PC-9 (cell line): Measurements from ENCODE around the gene IMMP2L. TPM values are rescaled to one million over a fixed set of nuclear protein-coding genes. Genes with fewer than 3 reads are reported as not detected.

Experiments
- BruUV-seq: library from RNA; stranded (reverse); fragments of 400-500 nt; replicated peaks from 2 replicates; lab custom pipeline; 2021; lab: Mats Ljungman, UMichigan
- CTCF ChIA-PET: fragments of 300-600 bp; sonication (Branson Sonifier 250); formaldehyde crosslinking; loops from one replicate; lab custom pipeline; 2022; ENCODE audit warnings: antibody characterized with exemption; lab: Charles Lee
- POLR2A ChIA-PET: fragments of 300-600 bp; sonication (Branson Sonifier 250); formaldehyde crosslinking; loops from one replicate; lab custom pipeline; 2022; ENCODE audit warnings: antibody characterized with exemption; ENCODE audit not compliant: unreplicated experiment; lab: Charles Lee
- DNase-seq, 2 experiments: peaks; one replicate each; pipeline versions ENCODE4 v3.0.0 to v3.0.0-alpha.2; 2015 to 2022; ENCODE audit warnings: mixed read lengths in 1 of 2
- H2AFZ ChIP-seq: fragments of 200-600 bp; sonication (generic); 2 replicates; pipeline ENCODE4 v1.8.1; 2017; ENCODE audit warnings: antibody characterized with exemption
- H3F3A ChIP-seq: fragments of 200-600 bp; sonication (generic); 2 replicates; pipeline ENCODE4 v1.8.1; 2017; ENCODE audit warnings: antibody characterized with exemption, mild to moderate bottlenecking, low read depth; ENCODE audit not compliant: insufficient read depth
- H3K27ac ChIP-seq: fragments of 200-600 bp; sonication (generic); 2 replicates; pipeline ENCODE4 v1.6.1; 2016; ENCODE audit warnings: mixed run types
- H3K27me3 ChIP-seq: fragments of 200-600 bp; sonication (generic); 2 replicates; pipeline ENCODE4 v1.6.1; 2016; ENCODE audit warnings: low read depth, mixed run types; ENCODE audit not compliant: insufficient read depth
- H3K36me3 ChIP-seq: fragments of 200-600 bp; sonication (generic); 2 replicates; pipeline ENCODE4 v1.6.1; 2016; ENCODE audit warnings: low read depth, mixed run types
- H3K4me1 ChIP-seq: fragments of 200-600 bp; sonication (generic); replicated peaks from 2 replicates; pipeline ENCODE4 v1.6.1; 2016; ENCODE audit warnings: mixed run types; ENCODE audit not compliant: insufficient read depth
- H3K4me2 ChIP-seq: fragments of 200-600 bp; sonication (generic); 2 replicates; pipeline ENCODE4 v1.6.1; 2017; ENCODE audit warnings: mixed run types
- H3K4me3 ChIP-seq: fragments of 200-600 bp; sonication (generic); 2 replicates; pipeline ENCODE4 v1.6.1; 2016; ENCODE audit warnings: mixed run types
- H3K79me2 ChIP-seq: fragments of 200-600 bp; sonication (generic); 2 replicates; pipeline ENCODE4 v1.6.1; 2017; ENCODE audit warnings: low read depth, mixed run types
- H3K9me2 ChIP-seq: fragments of 200-600 bp; sonication (generic); 2 replicates; pipeline ENCODE4 v1.8.1; 2017; ENCODE audit warnings: mild to moderate bottlenecking; ENCODE audit not compliant: insufficient read depth
- H3K9me3 ChIP-seq: fragments of 200-600 bp; sonication (generic); 2 replicates; pipeline ENCODE4 v1.8.1; 2016; ENCODE audit warnings: low read depth; ENCODE audit not compliant: insufficient read depth
- H4K20me1 ChIP-seq: fragments of 200-600 bp; sonication (generic); 2 replicates; pipeline ENCODE4 v1.8.1; 2017; ENCODE audit not compliant: insufficient read depth
- CTCF ChIP-seq: fragments of 200-600 bp; sonication (generic); conservative IDR thresholded peaks from 2 replicates; pipeline ENCODE4 v1.6.1; 2017; ENCODE audit warnings: mixed run types, antibody characterized with exemption, mild to moderate bottlenecking, moderate library complexity
- EZH2 ChIP-seq: fragments of 200-600 bp; sonication (generic); IDR thresholded peaks from 2 replicates; pipeline ENCODE4 v1.8.0; 2017; ENCODE audit warnings: antibody characterized with exemption, low read depth
- intact Hi-C: fragments of 100-400 bp; cut with micrococcal nuclease; formaldehyde crosslinking; loops from one replicate; pipeline ENCODE4 v1.10.0; 2022; ENCODE audit not compliant: unreplicated experiment
- total RNA-seq: library from RNA; stranded (reverse); gene quantifications from 2 replicates; pipeline ENCODE4 v1.2.3, GENCODE V29; 2021

IMMP2L gene
- total RNA-seq, 1 experiment from 2014 or later: 40.5 TPM

GRCh38 chr7:110633313-110633712 is 929.0 kb downstream of the IMMP2L start:
- ChIA-PET POLR2A (no interaction called here), CTCF (no interaction called here)
- no peaks in the 10 kb centered on the region for H3K9me3 ChIP-seq

GRCh38 chr7:110626414-110626813 is 935.9 kb downstream of the IMMP2L start:
- Histone ChIP-seq H2AFZ (no peak overlapping the region), H3K27ac (no peak overlapping the region), H3F3A (no peaks in the 10 kb centered on the region), H3K9me3 (no peaks in the 10 kb centered on the region), H3K27me3 (no peaks in the 10 kb centered on the region), H3K4me1 (no peaks in the 10 kb centered on the region), H4K20me1 (no peaks in the 10 kb centered on the region), H3K4me2 (no peak overlapping the region), H3K4me3 (no peak overlapping the region), H3K9me2 (no peaks in the 10 kb centered on the region), H3K79me2 (no peaks in the 10 kb centered on the region), H3K36me3 (no peaks in the 10 kb centered on the region)
- BruUV-seq: no TSS peak
- no peak for DNase-seq
- TF ChIP-seq EZH2: no peak
- no peak for TF ChIP-seq CTCF
- intact Hi-C loops: no loop called here
- ChIA-PET CTCF (no interaction called here), POLR2A (interaction anchor here (0.6 kb wide), 1 partner anchor 636 kb away, joined by 3 read pairs; no protein-coding TSS in a partner anchor)

More at GRCh38 chr7:110633313-110633712, 929.0 kb downstream of the IMMP2L start:
- no peak for DNase-seq
- H3K4me1 ChIP-seq: no peaks in the 10 kb centered on the region
- no peaks in the 10 kb centered on the region for H3K79me2 ChIP-seq
- no peaks in the 10 kb centered on the region for H3F3A ChIP-seq
- H3K4me3 ChIP-seq: no peak overlapping the region
- intact Hi-C loops: no loop called here
- no peaks in the 10 kb centered on the region for H3K9me2 ChIP-seq
- H4K20me1 ChIP-seq: no peaks in the 10 kb centered on the region
- H3K4me2 ChIP-seq: no peak overlapping the region
- no peaks in the 10 kb centered on the region for H3K27me3 ChIP-seq
- H3K36me3 ChIP-seq: no peaks in the 10 kb centered on the region
- H3K27ac ChIP-seq: no peak overlapping the region
- no peak overlapping the region for H2AFZ ChIP-seq
- no TSS peak for BruUV-seq
- no peak for TF ChIP-seq CTCF
- no peak for TF ChIP-seq EZH2

GRCh38 chr7:110625294-110625693 is 937.0 kb downstream of the IMMP2L start:
- H3K27ac ChIP-seq: no peak overlapping the region
- H3K27me3 ChIP-seq: no peaks in the 10 kb centered on the region
- no peak overlapping the region for H3K4me3 ChIP-seq
- no peak for DNase-seq
- H3K9me3 ChIP-seq: no peaks in the 10 kb centered on the region
- no peaks in the 10 kb centered on the region for H4K20me1 ChIP-seq
- no TSS peak for BruUV-seq
- POLR2A ChIA-PET: no interaction called here
- H3F3A ChIP-seq: no peaks in the 10 kb centered on the region
- CTCF ChIA-PET: no interaction called here
- no peak overlapping the region for H3K4me2 ChIP-seq
- H2AFZ ChIP-seq: no peak overlapping the region
- H3K79me2 ChIP-seq: no peaks in the 10 kb centered on the region
- H3K9me2 ChIP-seq: no peaks in the 10 kb centered on the region
- TF ChIP-seq EZH2: no peak
- TF ChIP-seq CTCF: no peak
- H3K36me3 ChIP-seq: no peaks in the 10 kb centered on the region
- no peaks in the 10 kb centered on the region for H3K4me1 ChIP-seq
- intact Hi-C loops: no loop called here
